Sigmoid colon (tissue), 4 donors: ENCODE measurements around the gene CA11.

ENCODE experiments used
- CTCF ChIP-seq, 4 experiments: fragments of 450-650 bp in 3 of 4; fragments of 200-600 bp in 1 of 4; IDR thresholded peaks; one replicate each; pipeline ENCODE4 v1.5.1; 2016 to 2019; ENCODE audit warnings: antibody characterized with exemption in 4 of 4, mild to moderate bottlenecking in 3 of 4, moderate library complexity in 2 of 4
- EP300 ChIP-seq, 4 donors: sonication (generic); formaldehyde crosslinking; IDR thresholded peaks; one replicate each; pipeline ENCODE4 v1.6.1; 2017; ENCODE audit warnings: antibody characterized with exemption in 4 of 4

GRCh38 chr19:48687776-48688175 is 41.8 kb upstream of the CA11 start:
- TF ChIP-seq CTCF (IDR thresholded peaks at IDR 0.05) (no peak), EP300 (IDR thresholded peaks at IDR 0.05) (no peak)
